GM23248 (cell line): ENCODE results near the gene FOXD2. TPM values are rescaled to one million over a fixed set of nuclear protein-coding genes. Genes with fewer than 3 reads are reported as not detected.

Experiments used
- DNase-seq: peaks from one replicate; pipeline ENCODE4 v3.0.0-alpha.2; 2015
- H2AFZ ChIP-seq: fragments of 200-600 bp; sonication (generic); 2 replicates; pipeline ENCODE4 v1.6.1; 2016; ENCODE audit warnings: antibody characterized with exemption
- H3F3A ChIP-seq: fragments of 200-600 bp; sonication (generic); 2 replicates; pipeline ENCODE4 v1.6.1; 2016; ENCODE audit warnings: mild to moderate bottlenecking, antibody characterized with exemption, mixed run types; ENCODE audit not compliant: insufficient read depth
- H3K27ac ChIP-seq: fragments of 200-600 bp; sonication (generic); 2 replicates; pipeline ENCODE4 v1.5.1; 2016; ENCODE audit warnings: mild to moderate bottlenecking
- H3K27me3 ChIP-seq: fragments of 200-600 bp; sonication (generic); replicated peaks from 2 replicates; pipeline ENCODE4 v1.6.1; 2016; ENCODE audit warnings: mild to moderate bottlenecking; ENCODE audit not compliant: insufficient read depth
- H3K36me3 ChIP-seq: fragments of 200-600 bp; sonication (generic); 2 replicates; pipeline ENCODE4 v1.6.1; 2016; ENCODE audit warnings: low read depth, mild to moderate bottlenecking
- H3K4me1 ChIP-seq: fragments of 200-600 bp; sonication (generic); 2 replicates; pipeline ENCODE4 v1.6.1; 2016; ENCODE audit warnings: mild to moderate bottlenecking; ENCODE audit not compliant: insufficient read depth
- H3K4me2 ChIP-seq: fragments of 200-600 bp; sonication (generic); one replicate; pipeline ENCODE4 v1.6.1; 2016; ENCODE audit warnings: mild to moderate bottlenecking; ENCODE audit not compliant: unreplicated experiment
- H3K4me3 ChIP-seq: fragments of 200-600 bp; sonication (generic); 2 replicates; pipeline ENCODE4 v1.5.1; 2016; ENCODE audit warnings: mild to moderate bottlenecking
- H3K79me2 ChIP-seq: fragments of 200-600 bp; sonication (generic); 2 replicates; pipeline ENCODE4 v1.6.1; 2016; ENCODE audit warnings: mild to moderate bottlenecking; ENCODE audit not compliant: insufficient read depth
- H3K9ac ChIP-seq: fragments of 200-600 bp; sonication (generic); 2 replicates; pipeline ENCODE4 v1.6.1; 2016; ENCODE audit warnings: mild to moderate bottlenecking
- H3K9me2 ChIP-seq: fragments of 200-600 bp; sonication (generic); 2 replicates; pipeline ENCODE4 v1.6.1; 2016; ENCODE audit warnings: mixed run types, mild to moderate bottlenecking, moderate library complexity; ENCODE audit not compliant: insufficient read depth
- H3K9me3 ChIP-seq: fragments of 200-600 bp; sonication (generic); one replicate; pipeline ENCODE4 v1.6.1; 2017; ENCODE audit warnings: low read depth
- H4K20me1 ChIP-seq: fragments of 200-600 bp; sonication (generic); 2 replicates; pipeline ENCODE4 v1.6.0; 2016; ENCODE audit not compliant: insufficient read depth
- EZH2 ChIP-seq: fragments of 200-600 bp; sonication (generic); IDR thresholded peaks from 2 replicates; pipeline ENCODE4 v1.6.1; 2018; ENCODE audit warnings: antibody characterized with exemption, mild to moderate bottlenecking; ENCODE audit not compliant: insufficient read depth, poor library complexity, severe bottlenecking
- EZH2phosphoT487 ChIP-seq: fragments of 200-600 bp; sonication (generic); IDR thresholded peaks from 2 replicates; pipeline ENCODE4 v1.6.1; 2018; ENCODE audit warnings: antibody characterized with exemption, moderate library complexity, mild to moderate bottlenecking, low read depth; ENCODE audit not compliant: insufficient read depth
- WGBS, 2 experiments: methylation state at CpG; one replicate each; pipeline ENCODE4 v1.1.6; 2015 to 2017; ENCODE audit warnings: low lambda C conversion rate in 2 of 2, low coverage in 1 of 2; ENCODE audit errors: missing lambda C conversion rate in 2 of 2; 5-methylcytosine and 5-hydroxymethylcytosine counted together
- in situ Hi-C: fragments of 300-500 bp; cut with MboI; formaldehyde crosslinking; loops from 2 replicates; pipeline ENCODE4 v1.15.0; 2020
- polyA plus RNA-seq: library from polyadenylated mRNA; unstranded; fragments of >200 nt; fragmentation: Nextera tagmentation; extraction: Ambion mirVana; gene quantifications from 2 replicates; pipeline ENCODE4 v1.2.1, GENCODE V29; 2016
- total RNA-seq: library from RNA; depleted of rRNA; stranded (reverse); fragments of >200 nt; shearing (Covaris generic); gene quantifications from 2 replicates; pipeline ENCODE4 v1.2.3, GENCODE V29; 2014

The FOXD2 gene
- total and polyA plus RNA-seq, 2 experiments from 2014 or later, result 0.20 to 0.43 TPM

GRCh38 chr1:47424336-47424982, 13.4 kb upstream of the FOXD2 start:
- Histone ChIP-seq H3K36me3 (no peaks in the 10 kb centered on the region), H3K9ac (no peak overlapping the region), H3K4me3 (no peak overlapping the region), H3K79me2 (no peaks in the 10 kb centered on the region), H3K27ac (no peak overlapping the region), H3K9me2 (no peaks in the 10 kb centered on the region), H3K27me3 (no peaks in the 10 kb centered on the region), H3K4me1 (no peaks in the 10 kb centered on the region), H3K9me3 (no peaks in the 10 kb centered on the region), H3F3A (no peaks in the 10 kb centered on the region), H3K4me2 (no peak overlapping the region), H2AFZ (no peak overlapping the region), H4K20me1 (no peaks in the 10 kb centered on the region)
- TF ChIP-seq EZH2 (no peak), EZH2phosphoT487 (no peak)
- peak; percentile 81 for DNase-seq
- WGBS, 2 experiments, result 1 to 3% methylated on average over 6 of the region's 6 CpGs
- in situ Hi-C loops, result no loop called here

- peaks cover 28% of the 10 kb centered on the region for H3K4me1 ChIP-seq
These were observed 6.3 kb upstream of the FOXD2 start for GRCh38 chr1:47431534-47431933.

GRCh38 chr1:47432071-47433036, 5.5 kb upstream of the FOXD2 start:
- no peaks in the 10 kb centered on the region for H3K79me2 ChIP-seq
- peaks cover 28% of the 10 kb centered on the region for H3K4me1 ChIP-seq
- peak overlapping the region; percentile 87 for H2AFZ ChIP-seq
- 46 to 48% methylated on average over 26 to 32 of the region's 32 CpGs for WGBS, 2 experiments
- no peaks in the 10 kb centered on the region for H4K20me1 ChIP-seq
- H3K36me3 ChIP-seq, result no peaks in the 10 kb centered on the region
- H3K4me2 ChIP-seq, result peak overlapping the region; percentile 82
- 0 out of 2 replicates have a peak, but pooled peaks cover 5% of the 10 kb centered on the region for H3F3A ChIP-seq
- H3K9me3 ChIP-seq, result no peaks in the 10 kb centered on the region
- peak; percentile 88 for DNase-seq
- peak overlapping the region; percentile 54 for H3K4me3 ChIP-seq
- no peaks in the 10 kb centered on the region for H3K9me2 ChIP-seq
- TF ChIP-seq EZH2phosphoT487, result no peak
- TF ChIP-seq EZH2, result no peak
- in situ Hi-C loops, result no loop called here
- no peaks in the 10 kb centered on the region for H3K27me3 ChIP-seq
- peak overlapping the region; percentile 58 for H3K9ac ChIP-seq
- H3K27ac ChIP-seq, result peak overlapping the region; percentile 66

More at GRCh38 chr1:47431534-47431933, 6.3 kb upstream of the FOXD2 start:
- WGBS, 2 experiments, result 100% methylated on average over 1 of the region's 1 CpG
- H3K27me3 ChIP-seq, result no peaks in the 10 kb centered on the region
- H2AFZ ChIP-seq, result peak overlapping the region; percentile 87; the same call in 1 of the 2 replicates
- no peaks in the 10 kb centered on the region for H3K36me3 ChIP-seq
- peak overlapping the region; percentile 58 for H3K9ac ChIP-seq
- peak overlapping the region; percentile 66 for H3K27ac ChIP-seq
- in situ Hi-C loops, result no loop called here
- peak; percentile 80 for DNase-seq
- no peak overlapping the region for H3K4me3 ChIP-seq
- H3K9me2 ChIP-seq, result no peaks in the 10 kb centered on the region
- H4K20me1 ChIP-seq, result no peaks in the 10 kb centered on the region
- TF ChIP-seq EZH2 (no peak), EZH2phosphoT487 (no peak)
- no peaks in the 10 kb centered on the region for H3K9me3 ChIP-seq
- H3K79me2 ChIP-seq, result no peaks in the 10 kb centered on the region
- 0 out of 2 replicates have a peak, but pooled peaks cover 5% of the 10 kb centered on the region for H3F3A ChIP-seq
- peak overlapping the region; percentile 82 for H3K4me2 ChIP-seq

- no peaks in the 10 kb centered on the region for H3K36me3 ChIP-seq
- no peak overlapping the region for H3K27ac ChIP-seq
- H4K20me1 ChIP-seq, result no peaks in the 10 kb centered on the region
- no peaks in the 10 kb centered on the region for H3K9me3 ChIP-seq
- no peaks in the 10 kb centered on the region for H3K9me2 ChIP-seq
- DNase-seq, result no peak
- in situ Hi-C loops, result no loop called here
- no peak overlapping the region for H3K9ac ChIP-seq
- no peaks in the 10 kb centered on the region for H3K27me3 ChIP-seq
- H3F3A ChIP-seq, result 0 out of 2 replicates have a peak, but pooled peaks cover 5% of the 10 kb centered on the region
- peak overlapping the region; percentile 82 for H3K4me2 ChIP-seq
- WGBS, 2 experiments, result 95 to 97% methylated on average over 17 of the region's 17 CpGs
- no peak overlapping the region for H2AFZ ChIP-seq
- H3K4me3 ChIP-seq, result no peak overlapping the region
- no peaks in the 10 kb centered on the region for H3K79me2 ChIP-seq
- TF ChIP-seq EZH2, result no peak
- no peak for TF ChIP-seq EZH2phosphoT487
- H3K4me1 ChIP-seq, result peaks cover 28% of the 10 kb centered on the region
These were observed 4.8 kb upstream of the FOXD2 start for GRCh38 chr1:47433037-47433421.
